GM12801 (cell line): Measurements from ENCODE around the gene TGM2.

Experiments
- CTCF ChIP-seq: IDR thresholded peaks from one replicate; pipeline ENCODE4 v1.5.1; 2011; ENCODE audit warnings: control low read depth; ENCODE audit not compliant: insufficient read length; ENCODE audit errors: extremely low read depth

TGM2 gene

GRCh38 chr20:38209736-38210405 is 44.8 kb upstream of the TGM2 start:
- no peak for TF ChIP-seq CTCF

GRCh38 chr20:38209054-38209675 is 44.1 kb upstream of the TGM2 start:
- no peak for TF ChIP-seq CTCF

GRCh38 chr20:38208523-38208922 is 43.5 kb upstream of the TGM2 start:
- no peak for TF ChIP-seq CTCF

- no peak for TF ChIP-seq CTCF
These were observed 43.0 kb upstream of the TGM2 start for GRCh38 chr20:38208088-38208487.

GRCh38 chr20:38207621-38208020 is 42.6 kb upstream of the TGM2 start:
- TF ChIP-seq CTCF, result no peak

GRCh38 chr20:38205001-38205400 is 39.9 kb upstream of the TGM2 start:
- TF ChIP-seq CTCF, result no peak

- TF ChIP-seq CTCF, result no peak
These were observed 38.9 kb upstream of the TGM2 start for GRCh38 chr20:38203981-38204357.
